GM23338 (cell line): ENCODE data around the gene KIF5A.

ENCODE experiments used
- CREB1 ChIP-seq: fragments of 250-450 bp; sonication (Bioruptor Pico); IDR thresholded peaks from 2 replicates; pipeline ENCODE4 v1.5.0; 2020; ENCODE audit warnings: low read depth, mild to moderate bottlenecking, moderate library complexity
- EZH2 ChIP-seq: fragments of 200-600 bp; sonication (generic); IDR thresholded peaks from one replicate; pipeline ENCODE4 v1.8.0; 2017; ENCODE audit warnings: antibody characterized with exemption, mild to moderate bottlenecking, low read depth; ENCODE audit not compliant: unreplicated experiment
- EZH2phosphoT487 ChIP-seq: fragments of 200-600 bp; sonication (generic); IDR thresholded peaks from one replicate; pipeline ENCODE4 v1.8.1; 2018; ENCODE audit warnings: antibody characterized with exemption; ENCODE audit not compliant: unreplicated experiment
- JUNB ChIP-seq: IDR thresholded peaks from one replicate; pipeline ENCODE4 v1.6.1; 2016; ENCODE audit warnings: antibody characterized with exemption; ENCODE audit not compliant: unreplicated experiment
- POLR2AphosphoS5 ChIP-seq: IDR thresholded peaks from 2 replicates; pipeline ENCODE4 v1.6.1; 2016; ENCODE audit warnings: antibody characterized with exemption, low read depth
- STAT1 ChIP-seq: IDR thresholded peaks from one replicate; pipeline ENCODE4 v1.6.1; 2016; ENCODE audit warnings: antibody characterized with exemption; ENCODE audit not compliant: unreplicated experiment
- ZNF331 ChIP-seq: fragments of 250-450 bp; sonication (Bioruptor Pico); IDR thresholded peaks from 2 replicates; pipeline ENCODE4 v1.5.0; 2020; ENCODE audit warnings: low read depth, mild to moderate bottlenecking, moderate library complexity
- TF ChIP-seq, protein P1 (sequence below): IDR thresholded peaks from one replicate; pipeline ENCODE4 v1.6.1; 2018; ENCODE audit warnings: antibody characterized with exemption; ENCODE audit not compliant: unreplicated experiment
- TF ChIP-seq, protein P2 (sequence below), 2 experiments: fragments of 200-600 bp in 1 of 2; sonication (generic) in 1 of 2; conservative IDR thresholded peaks; 2 replicates each; pipeline versions ENCODE4 v1.5.1 to v1.6.1; 2016 to 2017; ENCODE audit warnings: antibody characterized with exemption in 2 of 2, low read depth in 2 of 2, mild to moderate bottlenecking in 2 of 2, moderate library complexity in 1 of 2
- TF ChIP-seq, protein P3 (sequence below): IDR thresholded peaks from 2 replicates; pipeline ENCODE4 v1.6.1; 2016; ENCODE audit warnings: antibody characterized with exemption

DNA sequence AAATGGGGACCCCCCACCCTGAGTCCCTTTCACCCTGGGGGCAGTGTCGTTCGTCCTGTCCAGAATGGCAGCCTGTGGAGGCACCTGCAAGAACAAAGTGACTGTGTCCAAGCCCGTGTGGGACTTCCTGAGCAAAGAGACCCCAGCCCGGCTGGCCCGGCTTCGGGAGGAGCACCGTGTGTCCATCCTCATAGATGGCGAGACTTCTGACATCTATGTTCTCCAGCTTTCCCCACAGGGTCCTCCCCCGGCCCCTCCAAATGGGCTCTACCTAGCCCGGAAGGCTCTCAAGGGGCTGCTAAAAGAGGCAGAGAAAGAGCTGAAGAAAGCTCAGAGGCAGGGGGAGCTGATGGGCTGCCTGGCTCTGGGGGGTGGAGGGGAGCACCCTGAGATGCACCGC lies 57.0 kb downstream of the KIF5A start:
- TF ChIP-seq CREB1 (no peak), JUNB (no peak), EZH2 (no peak), POLR2AphosphoS5 (no peak), EZH2phosphoT487 (no peak), ZNF331 (CRISPR knock-in tag) (no peak), STAT1 (no peak)
- TF ChIP-seq, protein P1, sequence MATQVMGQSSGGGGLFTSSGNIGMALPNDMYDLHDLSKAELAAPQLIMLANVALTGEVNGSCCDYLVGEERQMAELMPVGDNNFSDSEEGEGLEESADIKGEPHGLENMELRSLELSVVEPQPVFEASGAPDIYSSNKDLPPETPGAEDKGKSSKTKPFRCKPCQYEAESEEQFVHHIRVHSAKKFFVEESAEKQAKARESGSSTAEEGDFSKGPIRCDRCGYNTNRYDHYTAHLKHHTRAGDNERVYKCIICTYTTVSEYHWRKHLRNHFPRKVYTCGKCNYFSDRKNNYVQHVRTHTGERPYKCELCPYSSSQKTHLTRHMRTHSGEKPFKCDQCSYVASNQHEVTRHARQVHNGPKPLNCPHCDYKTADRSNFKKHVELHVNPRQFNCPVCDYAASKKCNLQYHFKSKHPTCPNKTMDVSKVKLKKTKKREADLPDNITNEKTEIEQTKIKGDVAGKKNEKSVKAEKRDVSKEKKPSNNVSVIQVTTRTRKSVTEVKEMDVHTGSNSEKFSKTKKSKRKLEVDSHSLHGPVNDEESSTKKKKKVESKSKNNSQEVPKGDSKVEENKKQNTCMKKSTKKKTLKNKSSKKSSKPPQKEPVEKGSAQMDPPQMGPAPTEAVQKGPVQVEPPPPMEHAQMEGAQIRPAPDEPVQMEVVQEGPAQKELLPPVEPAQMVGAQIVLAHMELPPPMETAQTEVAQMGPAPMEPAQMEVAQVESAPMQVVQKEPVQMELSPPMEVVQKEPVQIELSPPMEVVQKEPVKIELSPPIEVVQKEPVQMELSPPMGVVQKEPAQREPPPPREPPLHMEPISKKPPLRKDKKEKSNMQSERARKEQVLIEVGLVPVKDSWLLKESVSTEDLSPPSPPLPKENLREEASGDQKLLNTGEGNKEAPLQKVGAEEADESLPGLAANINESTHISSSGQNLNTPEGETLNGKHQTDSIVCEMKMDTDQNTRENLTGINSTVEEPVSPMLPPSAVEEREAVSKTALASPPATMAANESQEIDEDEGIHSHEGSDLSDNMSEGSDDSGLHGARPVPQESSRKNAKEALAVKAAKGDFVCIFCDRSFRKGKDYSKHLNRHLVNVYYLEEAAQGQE: no peak
- TF ChIP-seq, protein P2, sequence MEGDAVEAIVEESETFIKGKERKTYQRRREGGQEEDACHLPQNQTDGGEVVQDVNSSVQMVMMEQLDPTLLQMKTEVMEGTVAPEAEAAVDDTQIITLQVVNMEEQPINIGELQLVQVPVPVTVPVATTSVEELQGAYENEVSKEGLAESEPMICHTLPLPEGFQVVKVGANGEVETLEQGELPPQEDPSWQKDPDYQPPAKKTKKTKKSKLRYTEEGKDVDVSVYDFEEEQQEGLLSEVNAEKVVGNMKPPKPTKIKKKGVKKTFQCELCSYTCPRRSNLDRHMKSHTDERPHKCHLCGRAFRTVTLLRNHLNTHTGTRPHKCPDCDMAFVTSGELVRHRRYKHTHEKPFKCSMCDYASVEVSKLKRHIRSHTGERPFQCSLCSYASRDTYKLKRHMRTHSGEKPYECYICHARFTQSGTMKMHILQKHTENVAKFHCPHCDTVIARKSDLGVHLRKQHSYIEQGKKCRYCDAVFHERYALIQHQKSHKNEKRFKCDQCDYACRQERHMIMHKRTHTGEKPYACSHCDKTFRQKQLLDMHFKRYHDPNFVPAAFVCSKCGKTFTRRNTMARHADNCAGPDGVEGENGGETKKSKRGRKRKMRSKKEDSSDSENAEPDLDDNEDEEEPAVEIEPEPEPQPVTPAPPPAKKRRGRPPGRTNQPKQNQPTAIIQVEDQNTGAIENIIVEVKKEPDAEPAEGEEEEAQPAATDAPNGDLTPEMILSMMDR (conservative IDR thresholded peaks at IDR 0.05; ENCODE audit: low read depth in 2 of 2): no peak
- TF ChIP-seq, protein P3, sequence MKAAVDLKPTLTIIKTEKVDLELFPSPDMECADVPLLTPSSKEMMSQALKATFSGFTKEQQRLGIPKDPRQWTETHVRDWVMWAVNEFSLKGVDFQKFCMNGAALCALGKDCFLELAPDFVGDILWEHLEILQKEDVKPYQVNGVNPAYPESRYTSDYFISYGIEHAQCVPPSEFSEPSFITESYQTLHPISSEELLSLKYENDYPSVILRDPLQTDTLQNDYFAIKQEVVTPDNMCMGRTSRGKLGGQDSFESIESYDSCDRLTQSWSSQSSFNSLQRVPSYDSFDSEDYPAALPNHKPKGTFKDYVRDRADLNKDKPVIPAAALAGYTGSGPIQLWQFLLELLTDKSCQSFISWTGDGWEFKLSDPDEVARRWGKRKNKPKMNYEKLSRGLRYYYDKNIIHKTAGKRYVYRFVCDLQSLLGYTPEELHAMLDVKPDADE: no peak
